Osteoblast (primary cell): ENCODE measurements around the gene PIK3AP1. TPM values are rescaled to one million over a fixed set of nuclear protein-coding genes. Genes with fewer than 3 reads are reported as not detected.

ENCODE experiments used
- DNase-seq: peaks from one replicate; pipeline ENCODE4 v3.0.0; 2011; ENCODE audit warnings: low spot score, mixed read lengths; ENCODE audit not compliant: insufficient read length; ENCODE audit errors: missing footprints
- H2AFZ ChIP-seq: 2 replicates; pipeline ENCODE4 v1.6.0; 2011; ENCODE audit warnings: mild to moderate bottlenecking, low read length
- H3K27ac ChIP-seq: 2 replicates; pipeline ENCODE4 v1.5.1; 2011; ENCODE audit warnings: mild to moderate bottlenecking, low read depth, low read length, moderate library complexity
- H3K27me3 ChIP-seq: 2 replicates; pipeline ENCODE4 v1.6.0; 2012; ENCODE audit warnings: mild to moderate bottlenecking, control low read depth, inconsistent platforms, low read length, moderate library complexity; ENCODE audit not compliant: insufficient read depth
- H3K36me3 ChIP-seq: 2 replicates; pipeline ENCODE4 v1.5.1; 2011; ENCODE audit warnings: mild to moderate bottlenecking, low read length, control low read depth, moderate library complexity; ENCODE audit not compliant: insufficient read depth
- H3K4me1 ChIP-seq: 2 replicates; pipeline ENCODE4 v1.5.1; 2011; ENCODE audit warnings: mild to moderate bottlenecking, low read length, control low read depth, moderate library complexity; ENCODE audit not compliant: insufficient read depth
- H3K4me2 ChIP-seq: 2 replicates; pipeline ENCODE4 v1.6.0; 2011; ENCODE audit warnings: mild to moderate bottlenecking, low read length; ENCODE audit not compliant: insufficient read depth
- H3K4me3 ChIP-seq: fragments of 200-600 bp; sonication (generic); 3 replicates; pipeline ENCODE4 v1.5.1; 2012; ENCODE audit warnings: mild to moderate bottlenecking, low read length, inconsistent platforms; ENCODE audit not compliant: insufficient read depth
- H3K79me2 ChIP-seq: 2 replicates; pipeline ENCODE4 v1.6.0; 2012; ENCODE audit warnings: mild to moderate bottlenecking, low read length, control low read depth, inconsistent platforms; ENCODE audit not compliant: insufficient read depth
- H3K9me3 ChIP-seq: 2 replicates; pipeline ENCODE4 v1.5.1; 2011; ENCODE audit warnings: low read depth, low read length, control low read depth
- H4K20me1 ChIP-seq: 2 replicates; pipeline ENCODE4 v1.6.0; 2012; ENCODE audit warnings: mild to moderate bottlenecking, low read length, control low read depth; ENCODE audit not compliant: insufficient read depth
- total RNA-seq: library from RNA; depleted of rRNA; stranded (reverse); fragments of >200 nt; gene quantifications from 2 replicates; pipeline ENCODE4 v1.2.3, GENCODE V29; 2012
- TF ChIP-seq, protein P1 (sequence below): IDR thresholded peaks from 2 replicates; pipeline ENCODE4 v1.5.1; 2011; ENCODE audit warnings: mild to moderate bottlenecking, low read depth, low read length, moderate library complexity; ENCODE audit errors: extremely low read depth

PIK3AP1 gene
- total RNA-seq, 1 donor, result 0.36 TPM

- Histone ChIP-seq H3K9me3 (no peaks in the 10 kb centered on the region), H3K4me1 (peaks cover 11% of the 10 kb centered on the region), H3K4me2 (no peak overlapping the region), H2AFZ (no peak overlapping the region), H3K4me3 (no peak overlapping the region), H3K36me3 (peaks cover 11% of the 10 kb centered on the region), H3K79me2 (peaks cover 90% of the 10 kb centered on the region), H4K20me1 (peaks cover 53% of the 10 kb centered on the region), H3K27ac (no peak overlapping the region), H3K27me3 (no peaks in the 10 kb centered on the region)
- TF ChIP-seq, protein P1, sequence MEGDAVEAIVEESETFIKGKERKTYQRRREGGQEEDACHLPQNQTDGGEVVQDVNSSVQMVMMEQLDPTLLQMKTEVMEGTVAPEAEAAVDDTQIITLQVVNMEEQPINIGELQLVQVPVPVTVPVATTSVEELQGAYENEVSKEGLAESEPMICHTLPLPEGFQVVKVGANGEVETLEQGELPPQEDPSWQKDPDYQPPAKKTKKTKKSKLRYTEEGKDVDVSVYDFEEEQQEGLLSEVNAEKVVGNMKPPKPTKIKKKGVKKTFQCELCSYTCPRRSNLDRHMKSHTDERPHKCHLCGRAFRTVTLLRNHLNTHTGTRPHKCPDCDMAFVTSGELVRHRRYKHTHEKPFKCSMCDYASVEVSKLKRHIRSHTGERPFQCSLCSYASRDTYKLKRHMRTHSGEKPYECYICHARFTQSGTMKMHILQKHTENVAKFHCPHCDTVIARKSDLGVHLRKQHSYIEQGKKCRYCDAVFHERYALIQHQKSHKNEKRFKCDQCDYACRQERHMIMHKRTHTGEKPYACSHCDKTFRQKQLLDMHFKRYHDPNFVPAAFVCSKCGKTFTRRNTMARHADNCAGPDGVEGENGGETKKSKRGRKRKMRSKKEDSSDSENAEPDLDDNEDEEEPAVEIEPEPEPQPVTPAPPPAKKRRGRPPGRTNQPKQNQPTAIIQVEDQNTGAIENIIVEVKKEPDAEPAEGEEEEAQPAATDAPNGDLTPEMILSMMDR, result no peak
- peak; percentile 85 for DNase-seq
Observed at GRCh38 chr10:96565774-96566173, 154.5 kb downstream of the PIK3AP1 start.

- no peak overlapping the region for H3K4me3 ChIP-seq
- no peaks in the 10 kb centered on the region for H3K9me3 ChIP-seq
- peaks cover 36% of the 10 kb centered on the region for H3K36me3 ChIP-seq
- H3K79me2 ChIP-seq, result peaks cover 79% of the 10 kb centered on the region
- no peaks in the 10 kb centered on the region for H3K27me3 ChIP-seq
- peak overlapping the region; percentile 51 for H3K27ac ChIP-seq
- peaks cover 53% of the 10 kb centered on the region for H4K20me1 ChIP-seq
- H3K4me1 ChIP-seq, result peaks cover 14% of the 10 kb centered on the region
- H2AFZ ChIP-seq, result no peak overlapping the region
- TF ChIP-seq, protein P1, result no peak
- DNase-seq, result no peak
- H3K4me2 ChIP-seq, result peak overlapping the region; percentile 17
Observed at GRCh38 chr10:96560966-96561887, 159.1 kb downstream of the PIK3AP1 start.

DNA sequence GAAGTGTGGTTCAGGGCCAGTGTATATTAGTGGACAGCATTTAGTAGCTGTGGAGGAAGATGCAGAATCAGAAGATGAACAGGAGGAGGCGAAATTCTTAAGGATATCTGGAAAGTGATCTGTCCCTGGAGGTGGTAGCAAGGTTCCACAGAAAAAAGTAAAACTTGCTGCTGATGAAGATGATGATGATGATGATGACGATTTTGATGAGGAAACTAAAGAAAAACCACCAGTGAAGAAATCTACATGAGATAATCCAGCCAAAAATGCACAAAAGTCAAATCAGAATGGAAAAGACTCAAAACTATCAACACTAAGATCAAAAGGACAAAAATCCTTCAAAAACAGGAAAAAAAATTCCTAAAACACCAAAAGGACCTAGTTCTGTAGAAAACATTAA is 159.8 kb downstream of the PIK3AP1 start:
- no peak overlapping the region for H2AFZ ChIP-seq
- no peak overlapping the region for H3K27ac ChIP-seq
- no peaks in the 10 kb centered on the region for H3K9me3 ChIP-seq
- H3K4me1 ChIP-seq, result peaks cover 14% of the 10 kb centered on the region
- peaks cover 75% of the 10 kb centered on the region for H3K79me2 ChIP-seq
- peaks cover 41% of the 10 kb centered on the region for H3K36me3 ChIP-seq
- TF ChIP-seq, protein P1, result no peak
- no peak overlapping the region for H3K4me3 ChIP-seq
- H3K27me3 ChIP-seq, result no peaks in the 10 kb centered on the region
- no peak overlapping the region for H3K4me2 ChIP-seq
- peaks cover 50% of the 10 kb centered on the region for H4K20me1 ChIP-seq
- no peak for DNase-seq

GRCh38 chr10:96556003-96556402 is 164.3 kb downstream of the PIK3AP1 start:
- Histone ChIP-seq H3K27ac (no peak overlapping the region), H3K4me3 (no peak overlapping the region), H3K4me2 (no peak overlapping the region), H3K36me3 (peaks cover 57% of the 10 kb centered on the region), H3K9me3 (no peaks in the 10 kb centered on the region), H3K79me2 (peaks cover 60% of the 10 kb centered on the region), H2AFZ (no peak overlapping the region), H3K4me1 (peaks cover 4% of the 10 kb centered on the region), H3K27me3 (no peaks in the 10 kb centered on the region), H4K20me1 (peaks cover 35% of the 10 kb centered on the region)
- TF ChIP-seq, protein P1, result peak; percentile 41
- DNase-seq, result no peak
